Testis (tissue), 3 donors: Measurements from ENCODE around the gene SH3RF3. TPM values are rescaled to one million over a fixed set of nuclear protein-coding genes. Genes with fewer than 3 reads are reported as not detected.

Source experiments
- DNase-seq: peaks from one replicate; pipeline ENCODE4 v3.0.0-alpha.2; 2019
- H3K27ac ChIP-seq, 2 donors: fragments of 200-600 bp; sonication (generic); one replicate each; pipeline ENCODE4 v1.5.1; 2019
- H3K27me3 ChIP-seq: fragments of 200-600 bp; sonication (generic); one replicate; pipeline ENCODE4 v1.5.1; 2019
- H3K36me3 ChIP-seq: fragments of 200-600 bp; sonication (generic); one replicate; pipeline ENCODE4 v1.5.1; 2017; ENCODE audit warnings: low read depth; ENCODE audit errors: missing control alignments
- H3K4me1 ChIP-seq: fragments of 200-600 bp; sonication (generic); one replicate; pipeline ENCODE4 v1.5.1; 2019
- H3K4me3 ChIP-seq, 2 donors: fragments of 200-600 bp; sonication (generic); one replicate each; pipeline ENCODE4 v1.5.1; 2017 to 2019
- H3K9me3 ChIP-seq: fragments of 200-600 bp; sonication (generic); one replicate; pipeline ENCODE4 v1.5.1; 2017
- CTCF ChIP-seq, 3 experiments: fragments of 450-650 bp in 2 of 3; fragments of 200-600 bp in 1 of 3; sonication (generic) in 1 of 3; IDR thresholded peaks; one replicate each; pipeline ENCODE4 v1.5.1; 2016 to 2019; ENCODE audit warnings: antibody characterized with exemption in 3 of 3, mild to moderate bottlenecking in 2 of 3, moderate library complexity in 1 of 3
- POLR2A ChIP-seq: fragments of 450-650 bp; IDR thresholded peaks from one replicate; pipeline ENCODE4 v1.6.1; 2017; ENCODE audit warnings: antibody characterized with exemption, mild to moderate bottlenecking, moderate library complexity
- WGBS, 2 donors: methylation state at CpG; one replicate each; pipeline ENCODE4 v1.1.5; 2018; 5-methylcytosine and 5-hydroxymethylcytosine counted together
- intact Hi-C: fragments of 100-400 bp; cut with DNase I; formaldehyde crosslinking; loops from one replicate; pipeline ENCODE4 v1.15.1; 2023; ENCODE audit warnings: low total_unique reads
- polyA plus RNA-seq: library from polyadenylated mRNA; stranded (reverse); fragments of 350-450 nt; fragmentation: Illumina TruSeq; extraction: RNeasy Lipid Tissue Mini Kit (QIAGEN cat#74804); gene quantifications from one replicate; pipeline ENCODE4 v1.2.3, GENCODE V29; 2014; ENCODE audit warnings: low read depth, low replicate concordance; ENCODE audit not compliant: insufficient read depth
- total RNA-seq, 2 donors: library from RNA; depleted of rRNA; stranded (reverse); fragments of >200 nt; gene quantifications; one replicate each; pipeline ENCODE4 v1.2.3, GENCODE V29; 2016

SH3RF3 gene
- total and polyA plus RNA-seq, 3 donors from 2014 or later = 9.3 to 20.1 (median 16.5) TPM

- peak; percentile 8 for DNase-seq
- no peak overlapping the region for H3K27ac ChIP-seq
- no peaks in the 10 kb centered on the region for H3K9me3 ChIP-seq
- WGBS, 2 donors = 93 to 95% methylated on average over 5 of the region's 5 CpGs
- H3K4me1 ChIP-seq = no peaks in the 10 kb centered on the region
- no peaks in the 10 kb centered on the region for H3K27me3 ChIP-seq
- H3K36me3 ChIP-seq = no peaks in the 10 kb centered on the region
- no peak for TF ChIP-seq CTCF (IDR thresholded peaks at IDR 0.05)
- no peak for TF ChIP-seq POLR2A
- intact Hi-C loops = no loop called here
- no peak overlapping the region for H3K4me3 ChIP-seq
Measured at GRCh38 chr2:109531221-109531620, 402.2 kb downstream of the SH3RF3 start.

- no peak for TF ChIP-seq CTCF (IDR thresholded peaks at IDR 0.05)
- no peak for TF ChIP-seq POLR2A
- Histone ChIP-seq H3K36me3 (no peaks in the 10 kb centered on the region), H3K9me3 (no peaks in the 10 kb centered on the region), H3K4me3 (no peak overlapping the region), H3K4me1 (no peaks in the 10 kb centered on the region), H3K27me3 (no peaks in the 10 kb centered on the region), H3K27ac (no peak overlapping the region)
- DNase-seq = peak; percentile 1
- 73 to 82% methylated on average over 10 of the region's 10 CpGs for WGBS, 2 donors
- intact Hi-C loops = no loop called here
Measured at GRCh38 chr2:109531896-109532727, 403.1 kb downstream of the SH3RF3 start.

GRCh38 chr2:109532728-109533076, 403.7 kb downstream of the SH3RF3 start:
- Histone ChIP-seq H3K9me3 (no peaks in the 10 kb centered on the region), H3K4me1 (no peaks in the 10 kb centered on the region), H3K27ac (no peak overlapping the region), H3K36me3 (no peaks in the 10 kb centered on the region), H3K27me3 (no peaks in the 10 kb centered on the region), H3K4me3 (no peak overlapping the region)
- 87 to 90% methylated on average over 5 of the region's 5 CpGs for WGBS, 2 donors
- DNase-seq = no peak
- no peak for TF ChIP-seq CTCF (IDR thresholded peaks at IDR 0.05)
- TF ChIP-seq POLR2A = no peak
- intact Hi-C loops = no loop called here

GRCh38 chr2:109533823-109534222, 404.8 kb downstream of the SH3RF3 start:
- Histone ChIP-seq H3K9me3 (no peaks in the 10 kb centered on the region), H3K36me3 (no peaks in the 10 kb centered on the region), H3K27me3 (no peaks in the 10 kb centered on the region), H3K4me3 (no peak overlapping the region), H3K27ac (no peak overlapping the region), H3K4me1 (no peaks in the 10 kb centered on the region)
- intact Hi-C loops = no loop called here
- WGBS, 2 donors = 81 to 92% methylated on average over 6 to 7 of the region's 7 CpGs
- TF ChIP-seq POLR2A (no peak), CTCF (IDR thresholded peaks at IDR 0.05) (no peak)
- DNase-seq = no peak
